ENCODE results near the gene PCDH9. TPM values are rescaled to one million over a fixed set of nuclear protein-coding genes. Genes with fewer than 3 reads are reported as not detected.

PCDH9 gene
- total RNA-seq, 2 donors from 2014 or later, result 0.44 to 1.0 TPM

- Histone ChIP-seq H3K4me3 (no peak overlapping the region), H3K4me1 (no peaks in the 10 kb centered on the region), H3K9me3 (no peaks in the 10 kb centered on the region), H3K27ac (no peak overlapping the region), H3K36me3 (no peaks in the 10 kb centered on the region), H3K9ac (ENCODE audit: low read depth in 2 of 2, low read length in 2 of 2) (no peak overlapping the region), H3K27me3 (no peaks in the 10 kb centered on the region)
- no peak for TF ChIP-seq CTCF (IDR thresholded peaks at IDR 0.05)
- no peak for DNase-seq
- intact Hi-C loops (cut with DNase I), result no loop called here
These were observed 539.0 kb downstream of the PCDH9 start for GRCh38 chr13:66691149-66691548.

GRCh38 chr13:66689628-66690027 is 540.5 kb downstream of the PCDH9 start:
- Histone ChIP-seq H3K4me3 (no peak overlapping the region), H3K4me1 (no peaks in the 10 kb centered on the region), H3K9ac (ENCODE audit: low read depth in 2 of 2, low read length in 2 of 2) (no peak overlapping the region), H3K27me3 (no peaks in the 10 kb centered on the region), H3K9me3 (no peaks in the 10 kb centered on the region), H3K27ac (no peak overlapping the region), H3K36me3 (no peaks in the 10 kb centered on the region)
- DNase-seq, result no peak
- TF ChIP-seq CTCF (IDR thresholded peaks at IDR 0.05), result no peak
- intact Hi-C loops (cut with DNase I), result no loop called here

- Histone ChIP-seq H3K27ac (no peak overlapping the region), H3K9me3 (no peaks in the 10 kb centered on the region), H3K27me3 (no peaks in the 10 kb centered on the region), H3K4me3 (no peak overlapping the region), H3K36me3 (no peaks in the 10 kb centered on the region), H3K4me1 (no peaks in the 10 kb centered on the region), H3K9ac (ENCODE audit: low read depth in 2 of 2, low read length in 2 of 2) (no peak overlapping the region)
- TF ChIP-seq CTCF (IDR thresholded peaks at IDR 0.05), result no peak
- intact Hi-C loops (cut with DNase I), result no loop called here
- DNase-seq, result no peak
These were observed 541.0 kb downstream of the PCDH9 start for GRCh38 chr13:66689037-66689619.

- H3K36me3 ChIP-seq, result no peaks in the 10 kb centered on the region
- DNase-seq, result no peak
- H3K4me1 ChIP-seq, result no peaks in the 10 kb centered on the region
- no peak overlapping the region for H3K9ac ChIP-seq (ENCODE audit: low read depth in 2 of 2, low read length in 2 of 2)
- no peak overlapping the region for H3K27ac ChIP-seq
- no peak overlapping the region for H3K4me3 ChIP-seq
- no peaks in the 10 kb centered on the region for H3K9me3 ChIP-seq
- intact Hi-C loops (cut with DNase I), result no loop called here
- no peak for TF ChIP-seq CTCF (IDR thresholded peaks at IDR 0.05)
- H3K27me3 ChIP-seq, result no peaks in the 10 kb centered on the region
These were observed 548.7 kb downstream of the PCDH9 start for GRCh38 chr13:66681403-66681802.

- Histone ChIP-seq H3K36me3 (no peaks in the 10 kb centered on the region), H3K9ac (ENCODE audit: low read depth in 2 of 2, low read length in 2 of 2) (no peak overlapping the region), H3K4me3 (no peak overlapping the region), H3K27ac (no peak overlapping the region), H3K4me1 (no peaks in the 10 kb centered on the region), H3K27me3 (no peaks in the 10 kb centered on the region), H3K9me3 (no peaks in the 10 kb centered on the region)
- intact Hi-C loops (cut with DNase I), result no loop called here
- no peak for TF ChIP-seq CTCF (IDR thresholded peaks at IDR 0.05)
- DNase-seq, result no peak
These were observed 550.1 kb downstream of the PCDH9 start for GRCh38 chr13:66680031-66680430.
